ENCODE measurements around the gene CD247. TPM values are rescaled to one million over a fixed set of nuclear protein-coding genes. Genes with fewer than 3 reads are reported as not detected.

The CD247 gene
- total and polyA plus RNA-seq, 9 of the 15 experiments (the other 6 are each of a cell fraction or from before 2014, with no cell fraction given) = 0.08 to 0.42 (median 0.28) TPM; not detected in 5

GRCh38 chr1:167548059-167548932, 30.0 kb upstream of the CD247 start (continued):
- TF ChIP-seq MCM7 (IDR thresholded peaks at IDR 0.05) (no peak; a peak in 1 of 4 replicates), RAD51 (IDR thresholded peaks at IDR 0.05; ENCODE audit: borderline replicate concordance, low read depth) (peak; percentile 86), PTBP1 (IDR thresholded peaks at IDR 0.05; ENCODE audit: low read depth, low read length) (no peak), ZFP30 (CRISPR knock-in tag; IDR thresholded peaks at IDR 0.05; ENCODE audit: borderline replicate concordance) (no peak), ZNF589 (CRISPR knock-in tag; IDR thresholded peaks at IDR 0.05; ENCODE audit: low read depth) (peak; percentile 87), ZNF311 (CRISPR knock-in tag; IDR thresholded peaks at IDR 0.05) (no peak; the same call in 1 of the 2 replicates), CBFB (CRISPR knock-in tag; IDR thresholded peaks at IDR 0.05) (no peak), PHB (CRISPR knock-in tag; IDR thresholded peaks at IDR 0.05) (no peak), ETV1 (tag; conservative IDR thresholded peaks at IDR 0.05; ENCODE audit: low read depth) (no peak), DPF2 (IDR thresholded peaks at IDR 0.05) (peak; percentile 98), FOXO4 (CRISPR knock-in tag; IDR thresholded peaks at IDR 0.05) (no peak), ZNF766 (CRISPR knock-in tag; conservative IDR thresholded peaks at IDR 0.05) (peak; percentile 92)
- TF ChIP-seq, protein P1, sequence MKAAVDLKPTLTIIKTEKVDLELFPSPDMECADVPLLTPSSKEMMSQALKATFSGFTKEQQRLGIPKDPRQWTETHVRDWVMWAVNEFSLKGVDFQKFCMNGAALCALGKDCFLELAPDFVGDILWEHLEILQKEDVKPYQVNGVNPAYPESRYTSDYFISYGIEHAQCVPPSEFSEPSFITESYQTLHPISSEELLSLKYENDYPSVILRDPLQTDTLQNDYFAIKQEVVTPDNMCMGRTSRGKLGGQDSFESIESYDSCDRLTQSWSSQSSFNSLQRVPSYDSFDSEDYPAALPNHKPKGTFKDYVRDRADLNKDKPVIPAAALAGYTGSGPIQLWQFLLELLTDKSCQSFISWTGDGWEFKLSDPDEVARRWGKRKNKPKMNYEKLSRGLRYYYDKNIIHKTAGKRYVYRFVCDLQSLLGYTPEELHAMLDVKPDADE (conservative IDR thresholded peaks at IDR 0.05; ENCODE audit: control insufficient read depth, low read depth, low read length) = no peak
- TF ChIP-seq, protein P2, sequence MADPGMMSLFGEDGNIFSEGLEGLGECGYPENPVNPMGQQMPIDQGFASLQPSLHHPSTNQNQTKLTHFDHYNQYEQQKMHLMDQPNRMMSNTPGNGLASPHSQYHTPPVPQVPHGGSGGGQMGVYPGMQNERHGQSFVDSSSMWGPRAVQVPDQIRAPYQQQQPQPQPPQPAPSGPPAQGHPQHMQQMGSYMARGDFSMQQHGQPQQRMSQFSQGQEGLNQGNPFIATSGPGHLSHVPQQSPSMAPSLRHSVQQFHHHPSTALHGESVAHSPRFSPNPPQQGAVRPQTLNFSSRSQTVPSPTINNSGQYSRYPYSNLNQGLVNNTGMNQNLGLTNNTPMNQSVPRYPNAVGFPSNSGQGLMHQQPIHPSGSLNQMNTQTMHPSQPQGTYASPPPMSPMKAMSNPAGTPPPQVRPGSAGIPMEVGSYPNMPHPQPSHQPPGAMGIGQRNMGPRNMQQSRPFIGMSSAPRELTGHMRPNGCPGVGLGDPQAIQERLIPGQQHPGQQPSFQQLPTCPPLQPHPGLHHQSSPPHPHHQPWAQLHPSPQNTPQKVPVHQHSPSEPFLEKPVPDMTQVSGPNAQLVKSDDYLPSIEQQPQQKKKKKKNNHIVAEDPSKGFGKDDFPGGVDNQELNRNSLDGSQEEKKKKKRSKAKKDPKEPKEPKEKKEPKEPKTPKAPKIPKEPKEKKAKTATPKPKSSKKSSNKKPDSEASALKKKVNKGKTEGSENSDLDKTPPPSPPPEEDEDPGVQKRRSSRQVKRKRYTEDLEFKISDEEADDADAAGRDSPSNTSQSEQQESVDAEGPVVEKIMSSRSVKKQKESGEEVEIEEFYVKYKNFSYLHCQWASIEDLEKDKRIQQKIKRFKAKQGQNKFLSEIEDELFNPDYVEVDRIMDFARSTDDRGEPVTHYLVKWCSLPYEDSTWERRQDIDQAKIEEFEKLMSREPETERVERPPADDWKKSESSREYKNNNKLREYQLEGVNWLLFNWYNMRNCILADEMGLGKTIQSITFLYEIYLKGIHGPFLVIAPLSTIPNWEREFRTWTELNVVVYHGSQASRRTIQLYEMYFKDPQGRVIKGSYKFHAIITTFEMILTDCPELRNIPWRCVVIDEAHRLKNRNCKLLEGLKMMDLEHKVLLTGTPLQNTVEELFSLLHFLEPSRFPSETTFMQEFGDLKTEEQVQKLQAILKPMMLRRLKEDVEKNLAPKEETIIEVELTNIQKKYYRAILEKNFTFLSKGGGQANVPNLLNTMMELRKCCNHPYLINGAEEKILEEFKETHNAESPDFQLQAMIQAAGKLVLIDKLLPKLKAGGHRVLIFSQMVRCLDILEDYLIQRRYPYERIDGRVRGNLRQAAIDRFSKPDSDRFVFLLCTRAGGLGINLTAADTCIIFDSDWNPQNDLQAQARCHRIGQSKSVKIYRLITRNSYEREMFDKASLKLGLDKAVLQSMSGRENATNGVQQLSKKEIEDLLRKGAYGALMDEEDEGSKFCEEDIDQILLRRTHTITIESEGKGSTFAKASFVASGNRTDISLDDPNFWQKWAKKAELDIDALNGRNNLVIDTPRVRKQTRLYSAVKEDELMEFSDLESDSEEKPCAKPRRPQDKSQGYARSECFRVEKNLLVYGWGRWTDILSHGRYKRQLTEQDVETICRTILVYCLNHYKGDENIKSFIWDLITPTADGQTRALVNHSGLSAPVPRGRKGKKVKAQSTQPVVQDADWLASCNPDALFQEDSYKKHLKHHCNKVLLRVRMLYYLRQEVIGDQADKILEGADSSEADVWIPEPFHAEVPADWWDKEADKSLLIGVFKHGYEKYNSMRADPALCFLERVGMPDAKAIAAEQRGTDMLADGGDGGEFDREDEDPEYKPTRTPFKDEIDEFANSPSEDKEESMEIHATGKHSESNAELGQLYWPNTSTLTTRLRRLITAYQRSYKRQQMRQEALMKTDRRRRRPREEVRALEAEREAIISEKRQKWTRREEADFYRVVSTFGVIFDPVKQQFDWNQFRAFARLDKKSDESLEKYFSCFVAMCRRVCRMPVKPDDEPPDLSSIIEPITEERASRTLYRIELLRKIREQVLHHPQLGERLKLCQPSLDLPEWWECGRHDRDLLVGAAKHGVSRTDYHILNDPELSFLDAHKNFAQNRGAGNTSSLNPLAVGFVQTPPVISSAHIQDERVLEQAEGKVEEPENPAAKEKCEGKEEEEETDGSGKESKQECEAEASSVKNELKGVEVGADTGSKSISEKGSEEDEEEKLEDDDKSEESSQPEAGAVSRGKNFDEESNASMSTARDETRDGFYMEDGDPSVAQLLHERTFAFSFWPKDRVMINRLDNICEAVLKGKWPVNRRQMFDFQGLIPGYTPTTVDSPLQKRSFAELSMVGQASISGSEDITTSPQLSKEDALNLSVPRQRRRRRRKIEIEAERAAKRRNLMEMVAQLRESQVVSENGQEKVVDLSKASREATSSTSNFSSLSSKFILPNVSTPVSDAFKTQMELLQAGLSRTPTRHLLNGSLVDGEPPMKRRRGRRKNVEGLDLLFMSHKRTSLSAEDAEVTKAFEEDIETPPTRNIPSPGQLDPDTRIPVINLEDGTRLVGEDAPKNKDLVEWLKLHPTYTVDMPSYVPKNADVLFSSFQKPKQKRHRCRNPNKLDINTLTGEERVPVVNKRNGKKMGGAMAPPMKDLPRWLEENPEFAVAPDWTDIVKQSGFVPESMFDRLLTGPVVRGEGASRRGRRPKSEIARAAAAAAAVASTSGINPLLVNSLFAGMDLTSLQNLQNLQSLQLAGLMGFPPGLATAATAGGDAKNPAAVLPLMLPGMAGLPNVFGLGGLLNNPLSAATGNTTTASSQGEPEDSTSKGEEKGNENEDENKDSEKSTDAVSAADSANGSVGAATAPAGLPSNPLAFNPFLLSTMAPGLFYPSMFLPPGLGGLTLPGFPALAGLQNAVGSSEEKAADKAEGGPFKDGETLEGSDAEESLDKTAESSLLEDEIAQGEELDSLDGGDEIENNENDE (IDR thresholded peaks at IDR 0.05; ENCODE audit: low read depth, low read length) = no peak
